Heart left ventricle (tissue), 13 donors: ENCODE measurements around the gene DCPS.

Experiments used
- CTCF ChIP-seq, 12 donors: fragments of 200-600 bp; sonication (generic) in 4 of 12; IDR thresholded peaks; one replicate each; pipeline versions ENCODE4 v1.5.0 to v1.8.0; 2018 to 2022; ENCODE audit warnings: antibody characterized with exemption in 12 of 12, mild to moderate bottlenecking in 5 of 12
- POLR2A ChIP-seq, 2 donors: fragments of 450-650 bp; IDR thresholded peaks; one replicate each; pipeline ENCODE4 v1.6.1; 2017; ENCODE audit warnings: antibody characterized with exemption in 2 of 2, mild to moderate bottlenecking in 2 of 2, moderate library complexity in 2 of 2
- donor health status: ischemic (EF 13 %, LVEDD 7.1; RV severe dilation, severe dysfunction).
- donor health status: DM: no; HTN: yes; CAD: no.
- donor health status: DM: no; HTN: no; CAD: no.
- donor health status: ischemic (EF 25% LVEDD 6.9; RV normal size, moderate dysfunction).
- donor health status: ischemic (EF 25% LVEDD 5.7; RV mildly dilated, moderate dysfunction).
- donor health status: ischemic (EF 35%, LVEDD 5.7; RV mildly dilated, moderate dysfunction).
- donor health status: nonischemic (EF 11% LVEDD 7.7; RV severe dilation, severe dysfunction).
- donor health status: DM: yes; HTN: yes; CAD: no.
- donor health status: PGD.
- donor health status: ischemic (EF 29% LVEDD 5.4; RV normal size, mild dysfunction).
- donor health status: nonischemic (EF 23%, LVEDD 6.1; RV moderate dilation, normal function).

DNA sequence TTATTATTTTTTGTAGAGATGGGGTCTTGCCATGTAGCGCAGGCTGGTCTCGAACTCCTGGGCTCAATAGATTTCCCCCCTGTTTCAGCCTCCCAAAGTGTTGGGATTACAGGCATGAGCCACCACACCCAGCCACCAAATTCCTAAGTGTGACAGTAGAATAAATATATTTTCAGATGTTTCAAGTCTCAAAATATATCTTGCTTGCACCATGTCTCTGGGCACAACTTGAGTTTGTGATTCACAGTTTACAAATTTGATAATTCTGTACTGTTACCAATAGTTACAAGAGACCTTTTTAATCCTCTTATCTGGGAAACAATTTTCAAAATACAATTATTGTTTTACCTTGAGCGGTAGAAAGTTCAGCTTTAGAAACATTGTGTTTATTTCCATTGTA is 19.1 kb downstream of the DCPS start:
- TF ChIP-seq POLR2A (IDR thresholded peaks at IDR 0.05), result no peak
- TF ChIP-seq CTCF (IDR thresholded peaks at IDR 0.05), result no peak
